ENCODE results near the gene TRAF4.

GRCh38 chr17:28796062-28796461 is 52.3 kb downstream of the TRAF4 start:
- TF ChIP-seq SP1 (IDR thresholded peaks at IDR 0.05; ENCODE audit: low read depth, low read length) (no peak), GABPA (IDR thresholded peaks at IDR 0.05; ENCODE audit: low read depth) (no peak), CTCF (IDR thresholded peaks at IDR 0.05 in 2 of 3, conservative IDR thresholded peaks at IDR 0.05 in 1 of 3; ENCODE audit: control insufficient read depth in 2 of 3, extremely low read depth in 1 of 3, insufficient read depth in 1 of 3, low read depth in 3 of 3, low read length in 3 of 3) (no peak)
